NCI-H1092 treated with DMSO at 0.1 percent for 48 hours (cell line): ENCODE results near the gene DCP1A.
"Not testable (repeated sequence)": the region's sequence is repeated elsewhere in the genome, so short reads cannot be mapped to it uniquely, and the experiment has no call there.

ENCODE experiments used
- DNase-seq: peaks from one replicate; lab custom pipeline; 2025; lab: John Stamatoyannopoulos, UW

DCP1A gene

GRCh38 chr3:53347261-53348064, at the start of gene DCP1A:
DCP1A (minus strand) TSS chr3:53347543; CDS start chr3:53347517, 26 bp downstream.
- peak; percentile 88 for DNase-seq

DNA sequence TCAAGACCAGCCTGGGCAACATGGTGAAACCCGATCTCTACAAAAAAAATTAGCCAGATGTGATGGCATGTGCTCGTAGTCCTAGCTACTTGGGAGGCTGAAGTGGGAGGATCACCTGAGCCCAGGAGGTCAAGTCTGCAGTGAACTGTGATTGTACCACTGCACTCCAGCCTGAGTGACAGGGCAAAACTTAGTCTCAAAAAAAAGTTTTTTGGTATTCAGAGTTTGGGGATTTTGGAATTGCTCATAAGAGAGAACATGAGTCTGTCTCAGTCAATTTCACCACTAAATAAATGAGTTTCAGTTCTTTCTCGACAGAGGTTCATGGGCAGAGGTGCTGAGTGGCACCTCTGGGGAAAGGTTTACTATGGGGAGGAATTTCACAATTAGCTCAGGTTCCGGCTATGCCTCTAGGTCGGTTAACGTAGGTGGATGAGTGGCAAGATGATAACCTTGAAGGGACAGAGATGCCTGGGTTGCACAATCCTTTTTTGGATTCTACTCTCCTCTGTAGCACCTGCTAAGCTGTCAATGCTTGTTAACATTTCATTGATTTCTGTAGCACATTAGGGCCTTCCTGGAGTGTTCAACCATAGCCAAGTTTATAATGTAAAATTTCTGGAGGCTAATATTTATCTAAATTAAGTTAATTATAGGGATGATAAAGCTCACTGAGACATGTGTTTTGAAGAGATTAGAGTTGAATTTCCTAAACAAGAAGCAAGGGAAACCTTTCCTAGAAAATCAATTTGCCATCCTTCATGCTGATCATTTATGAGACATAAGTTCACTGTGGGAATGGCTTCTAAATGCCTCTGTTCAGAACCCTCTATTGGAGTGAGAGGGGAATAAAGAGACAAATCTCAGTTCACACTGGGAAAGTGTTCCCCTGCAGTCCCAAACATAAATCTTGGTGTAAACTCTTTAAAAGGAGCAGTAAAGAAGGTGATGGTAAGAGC, 37.4 kb upstream of the DCP1A start:
- DNase-seq, result no peak

- DNase-seq, result no peak
Observed at GRCh38 chr3:53382106-53382505, 34.8 kb upstream of the DCP1A start.

- DNase-seq, result no peak
Observed at GRCh38 chr3:53380306-53380705, 33.0 kb upstream of the DCP1A start.

DNA sequence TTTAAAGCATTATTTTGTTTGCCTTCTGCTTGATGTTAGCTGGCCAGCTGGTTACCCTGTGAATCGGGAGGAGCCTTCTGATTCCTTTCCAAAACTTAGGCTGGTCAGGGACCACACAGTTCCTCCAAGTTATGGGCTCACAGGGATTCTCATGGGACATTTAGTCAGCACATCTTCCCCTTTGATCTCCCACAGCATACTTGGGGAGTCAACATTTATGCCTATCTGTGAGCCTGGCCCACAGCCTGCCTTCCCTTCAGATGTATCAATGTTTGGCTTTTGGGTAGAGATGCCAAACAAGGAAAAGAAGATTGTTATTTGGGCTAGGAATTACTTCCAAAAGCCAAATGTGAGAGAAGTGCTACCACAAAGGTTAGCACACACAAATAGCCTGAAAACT, 32.6 kb upstream of the DCP1A start:
- DNase-seq, result no peak

GRCh38 chr3:53377794-53378193, 30.5 kb upstream of the DCP1A start:
- no peak for DNase-seq

DNA sequence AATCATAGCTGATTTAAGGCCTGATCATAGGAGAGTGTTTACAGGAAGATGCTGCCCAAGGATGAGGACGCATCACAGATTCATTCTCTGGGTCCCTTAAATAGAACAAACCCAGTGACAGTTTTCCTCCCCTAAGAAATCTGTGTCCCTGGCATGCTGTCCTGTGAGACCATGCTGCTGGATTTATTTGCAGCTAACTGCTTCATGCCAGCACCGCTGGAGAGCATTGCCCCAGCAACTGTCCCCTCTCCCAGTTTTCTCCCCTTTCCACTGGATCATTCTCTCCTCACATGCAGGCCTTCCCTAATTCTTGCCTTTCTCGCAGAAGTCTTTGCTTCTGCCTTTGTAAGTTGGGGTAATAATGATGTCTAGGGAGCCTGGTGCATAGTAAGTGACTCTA, 29.3 kb upstream of the DCP1A start:
- DNase-seq, result no peak

DNA sequence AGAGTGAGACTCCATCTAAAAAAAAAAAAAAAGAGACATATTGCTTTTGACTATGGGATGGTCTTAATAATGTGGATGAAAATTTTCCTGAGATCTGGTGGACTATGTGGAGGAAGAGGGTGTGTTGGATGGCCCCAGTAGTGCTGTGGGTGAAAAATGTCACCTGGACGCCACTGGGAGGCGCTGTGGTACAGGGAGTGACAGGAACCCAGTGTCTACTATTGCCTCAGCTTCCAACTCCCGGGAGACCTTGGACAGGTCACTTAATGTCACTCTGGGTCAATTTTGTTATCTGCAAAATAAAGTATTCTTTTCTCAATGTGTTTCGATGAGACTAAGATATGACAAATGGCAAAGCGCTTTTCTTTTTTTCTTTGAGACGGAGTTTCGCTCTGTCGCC, 27.7 kb upstream of the DCP1A start:
- DNase-seq, result peak; percentile 35

- DNase-seq, result not testable (repeated sequence)
Observed at GRCh38 chr3:53370719-53371118, 23.4 kb upstream of the DCP1A start.

DNA sequence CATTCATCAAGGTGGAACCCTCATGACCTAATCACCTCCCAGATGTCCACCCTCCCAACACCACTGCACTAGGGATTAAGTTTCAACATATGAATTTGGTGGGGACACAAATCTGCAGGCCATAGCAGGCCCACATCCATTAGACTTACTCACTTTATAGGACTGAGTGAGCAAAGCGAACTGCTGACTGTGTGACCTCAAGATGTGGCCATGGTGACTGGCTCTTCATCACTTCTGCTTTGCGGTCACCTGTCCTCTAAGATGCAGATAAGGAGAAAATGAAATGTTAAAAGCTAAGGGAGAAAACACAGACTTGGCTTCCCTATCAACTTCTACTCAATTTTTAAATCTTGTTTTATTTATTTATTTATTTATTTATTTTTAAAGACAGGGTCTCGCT, 14.5 kb upstream of the DCP1A start:
- no peak for DNase-seq

- no peak for DNase-seq
Observed at GRCh38 chr3:53357458-53357857, 10.1 kb upstream of the DCP1A start.

DNA sequence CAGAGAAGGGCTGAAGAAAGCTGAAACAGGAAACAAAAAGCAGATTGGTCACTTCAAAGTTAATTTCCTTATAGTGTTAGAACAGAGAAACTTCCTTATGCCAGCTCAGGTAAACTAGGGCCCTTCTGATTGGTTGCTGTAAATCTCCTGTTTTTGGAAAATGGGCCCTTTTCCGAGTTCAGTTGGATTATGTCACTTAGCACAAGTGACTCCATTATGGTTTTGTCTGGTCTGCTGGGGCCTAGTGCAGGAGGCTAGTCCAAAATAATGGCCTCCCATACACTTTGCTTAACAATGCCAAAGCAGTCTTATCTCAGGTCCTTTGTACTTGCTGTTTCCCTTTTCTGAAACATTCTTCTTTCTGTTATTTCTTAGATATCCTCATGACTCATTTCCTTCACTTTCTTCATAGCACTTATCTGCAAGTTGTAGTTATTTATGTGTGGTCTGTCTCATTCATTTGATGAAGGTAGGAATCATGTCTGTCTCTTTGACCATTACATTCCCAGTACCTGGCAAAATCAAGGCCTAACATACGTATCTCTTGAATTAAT, 7.7 kb upstream of the DCP1A start:
- no peak for DNase-seq

- no peak for DNase-seq
Observed at GRCh38 chr3:53353202-53353601, 5.9 kb upstream of the DCP1A start.

- DNase-seq, result no peak
Observed at GRCh38 chr3:53350652-53351051, 3.3 kb upstream of the DCP1A start.

DNA sequence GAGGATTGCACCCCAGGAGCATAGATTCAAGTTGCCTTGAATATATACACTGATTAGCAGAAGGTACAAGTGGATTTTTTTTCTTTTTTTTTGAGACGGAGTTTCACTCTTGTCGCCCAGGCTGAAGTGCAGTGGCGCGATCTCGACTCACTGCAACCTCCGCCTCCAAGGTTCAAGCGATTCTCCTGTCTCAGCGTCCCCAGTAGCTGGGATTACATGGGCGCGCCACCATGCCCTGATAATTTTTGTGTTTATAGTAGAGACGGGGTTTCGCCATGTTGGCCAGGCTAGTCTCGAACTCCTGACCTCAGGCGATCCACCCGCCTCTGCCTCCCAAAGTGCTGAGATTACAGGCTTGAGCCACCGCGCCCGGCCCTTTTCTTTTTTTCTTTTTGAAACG, 775 bp upstream of the DCP1A start:
- not testable (repeated sequence) for DNase-seq

GRCh38 chr3:53346922-53347260, 452 bp downstream of the DCP1A start:
- no peak for DNase-seq

- DNase-seq, result no peak
Observed at GRCh38 chr3:53346514-53346913, 829 bp downstream of the DCP1A start.

DNA sequence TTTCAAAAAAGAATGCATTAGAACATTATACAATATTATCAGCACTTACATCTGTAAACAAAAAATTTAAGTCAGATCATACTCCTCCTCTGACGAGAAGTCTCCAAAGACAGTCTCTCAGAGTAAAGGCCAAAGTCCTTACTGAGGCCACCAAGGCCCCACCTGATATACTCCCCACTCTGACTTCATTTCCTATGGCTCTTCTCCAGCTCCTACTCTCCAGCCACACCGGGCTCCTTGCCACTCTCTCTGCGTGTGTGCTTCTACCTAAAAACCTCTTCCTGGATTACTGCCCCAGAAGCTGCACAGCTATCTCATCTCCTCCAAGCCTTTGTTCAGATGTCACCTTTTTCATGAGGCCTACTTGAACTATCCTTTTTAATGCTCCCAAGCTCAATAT, 5.0 kb downstream of the DCP1A start:
- no peak for DNase-seq

DNA sequence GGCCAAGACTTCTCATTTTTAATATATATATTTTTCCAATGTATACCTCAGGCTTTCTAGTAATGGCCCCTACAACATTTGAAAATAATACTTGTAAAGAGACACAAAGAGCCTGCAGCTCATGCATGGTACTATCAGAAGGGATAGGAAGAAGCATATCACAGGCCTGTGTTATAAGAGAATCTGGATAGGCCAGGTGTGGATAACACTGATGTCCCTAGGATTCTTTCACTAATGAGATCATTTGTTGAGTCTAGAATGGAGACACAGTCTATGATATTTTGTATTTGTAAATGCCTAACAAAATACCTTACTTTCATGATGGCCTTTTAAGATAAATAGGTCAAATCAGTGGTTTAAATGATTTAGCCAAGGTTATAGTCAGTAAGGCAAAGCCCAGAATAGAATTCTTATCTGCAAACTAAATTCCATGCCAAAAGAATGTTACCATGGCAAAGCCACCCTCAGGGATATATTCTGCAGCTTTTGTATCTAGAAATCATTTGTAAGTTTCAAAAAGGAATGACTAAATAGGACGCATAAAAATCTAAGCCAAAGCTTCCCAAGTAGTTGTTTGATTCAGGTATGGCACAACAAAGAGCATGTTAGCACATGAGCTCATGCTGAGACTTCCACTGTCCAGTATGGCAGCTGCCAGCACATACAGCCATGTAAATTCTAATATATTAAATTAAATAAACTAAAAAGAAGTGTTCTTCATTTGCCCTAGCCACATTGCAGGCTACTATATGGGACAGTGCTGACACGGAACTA, 10.0 kb downstream of the DCP1A start:
- DNase-seq, result no peak

GRCh38 chr3:53334742-53335141, 12.6 kb downstream of the DCP1A start:
- DNase-seq, result no peak

DNA sequence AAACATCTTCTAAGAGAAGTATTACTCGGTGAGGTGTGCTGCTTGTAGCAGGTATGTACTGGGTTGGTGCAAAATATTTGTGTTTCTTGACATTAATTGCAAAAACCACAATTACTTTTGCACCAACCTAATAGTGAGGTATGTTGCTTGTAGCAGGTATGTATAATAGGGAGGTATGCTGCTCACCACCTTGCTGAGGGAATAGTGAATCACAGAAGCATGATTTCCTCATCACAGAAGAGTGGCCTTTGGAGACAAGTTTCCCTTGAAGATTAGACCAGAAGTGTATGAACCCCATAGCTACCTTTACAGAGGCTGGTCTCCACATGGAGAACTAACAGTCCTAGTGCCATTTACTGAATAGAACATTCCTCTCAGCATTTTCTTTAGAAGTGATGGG, 15.5 kb downstream of the DCP1A start:
- no peak for DNase-seq

- no peak for DNase-seq
Observed at GRCh38 chr3:53329897-53330296, 17.4 kb downstream of the DCP1A start.
